IMR-90 (cell line): Measurements from ENCODE around the gene CNTLN.

Source experiments
- CEBPB ChIP-seq: IDR thresholded peaks from 2 replicates; pipeline ENCODE4 v1.6.1; 2012; ENCODE audit warnings: low read depth, low read length, improper control_type of control experiment
- FOS ChIP-seq: fragments of 150-350 bp; IDR thresholded peaks from 2 replicates; pipeline ENCODE4 v1.6.1; 2016; ENCODE audit warnings: low read depth, low read length
- POLR2A ChIP-seq: IDR thresholded peaks from 2 replicates; pipeline ENCODE4 v1.6.1; 2012; ENCODE audit warnings: mild to moderate bottlenecking, low read depth, low read length
- TF ChIP-seq, protein P1 (sequence below): conservative IDR thresholded peaks from 2 replicates; pipeline ENCODE4 v1.5.1; 2012; ENCODE audit warnings: mild to moderate bottlenecking, low read depth, low read length, improper control_type of control experiment

DNA sequence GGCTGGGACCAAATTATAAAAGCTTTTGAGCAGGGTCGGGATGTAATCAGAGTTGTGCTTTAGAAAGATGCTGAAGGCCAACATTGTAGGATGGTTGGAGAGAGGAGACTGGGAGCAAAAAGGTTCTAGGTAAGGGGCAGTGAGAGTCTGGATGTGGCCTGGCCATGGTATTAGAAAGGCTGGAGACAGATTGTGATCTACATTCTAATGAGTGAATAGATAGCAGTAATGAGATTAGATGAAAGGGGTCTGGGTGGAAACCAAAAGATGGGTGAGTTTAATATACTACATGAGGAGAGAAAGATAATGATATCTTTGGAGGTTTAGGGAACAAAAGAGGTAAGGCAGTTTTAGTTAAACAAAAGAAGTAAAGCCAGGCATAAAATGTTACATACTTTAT is 355.3 kb downstream of the CNTLN start:
- TF ChIP-seq, protein P1, sequence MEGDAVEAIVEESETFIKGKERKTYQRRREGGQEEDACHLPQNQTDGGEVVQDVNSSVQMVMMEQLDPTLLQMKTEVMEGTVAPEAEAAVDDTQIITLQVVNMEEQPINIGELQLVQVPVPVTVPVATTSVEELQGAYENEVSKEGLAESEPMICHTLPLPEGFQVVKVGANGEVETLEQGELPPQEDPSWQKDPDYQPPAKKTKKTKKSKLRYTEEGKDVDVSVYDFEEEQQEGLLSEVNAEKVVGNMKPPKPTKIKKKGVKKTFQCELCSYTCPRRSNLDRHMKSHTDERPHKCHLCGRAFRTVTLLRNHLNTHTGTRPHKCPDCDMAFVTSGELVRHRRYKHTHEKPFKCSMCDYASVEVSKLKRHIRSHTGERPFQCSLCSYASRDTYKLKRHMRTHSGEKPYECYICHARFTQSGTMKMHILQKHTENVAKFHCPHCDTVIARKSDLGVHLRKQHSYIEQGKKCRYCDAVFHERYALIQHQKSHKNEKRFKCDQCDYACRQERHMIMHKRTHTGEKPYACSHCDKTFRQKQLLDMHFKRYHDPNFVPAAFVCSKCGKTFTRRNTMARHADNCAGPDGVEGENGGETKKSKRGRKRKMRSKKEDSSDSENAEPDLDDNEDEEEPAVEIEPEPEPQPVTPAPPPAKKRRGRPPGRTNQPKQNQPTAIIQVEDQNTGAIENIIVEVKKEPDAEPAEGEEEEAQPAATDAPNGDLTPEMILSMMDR = no peak
- TF ChIP-seq POLR2A (no peak), FOS (no peak), CEBPB (no peak)
